GM11168 (cell line): ENCODE data around the gene HIVEP3.

Experiments used
- in situ Hi-C: fragments of 300-500 bp; cut with MboI; formaldehyde crosslinking; loops from one replicate; pipeline ENCODE4 v1.12.0; 2022; ENCODE audit warnings: low sequenced_read_pairs; ENCODE audit not compliant: unreplicated experiment

Gene HIVEP3

GRCh38 chr1:41478118-41478748, 440.5 kb downstream of the HIVEP3 start:
- in situ Hi-C loops, result no loop called here

DNA sequence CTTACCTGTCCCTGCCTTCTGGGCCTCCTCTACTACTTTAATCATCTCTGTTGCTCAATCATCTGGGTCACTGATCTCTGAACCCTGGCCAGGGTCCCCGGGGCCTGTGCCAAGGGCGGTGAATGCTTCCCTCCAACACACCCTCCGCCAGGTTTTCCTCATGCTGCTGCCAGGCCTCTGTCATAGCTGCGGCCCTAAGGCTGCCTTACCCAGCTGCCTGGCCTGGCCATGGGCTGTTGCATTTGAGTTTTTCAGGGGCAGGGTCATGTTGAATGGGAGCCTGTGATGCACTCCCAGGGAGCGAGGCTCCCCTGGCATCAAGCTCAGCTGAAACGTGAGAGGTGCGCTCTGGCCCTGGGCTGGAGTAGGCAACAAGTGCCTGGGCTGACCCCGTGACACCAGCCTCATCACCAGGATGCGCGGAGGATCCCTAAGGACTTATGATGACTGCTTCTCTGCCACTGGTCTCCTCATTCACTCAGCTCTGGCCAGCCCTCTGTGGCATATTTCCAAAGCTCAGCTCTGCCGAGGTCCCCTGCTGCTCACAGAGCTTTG, 441.8 kb downstream of the HIVEP3 start:
- in situ Hi-C loops, result no loop called here

DNA sequence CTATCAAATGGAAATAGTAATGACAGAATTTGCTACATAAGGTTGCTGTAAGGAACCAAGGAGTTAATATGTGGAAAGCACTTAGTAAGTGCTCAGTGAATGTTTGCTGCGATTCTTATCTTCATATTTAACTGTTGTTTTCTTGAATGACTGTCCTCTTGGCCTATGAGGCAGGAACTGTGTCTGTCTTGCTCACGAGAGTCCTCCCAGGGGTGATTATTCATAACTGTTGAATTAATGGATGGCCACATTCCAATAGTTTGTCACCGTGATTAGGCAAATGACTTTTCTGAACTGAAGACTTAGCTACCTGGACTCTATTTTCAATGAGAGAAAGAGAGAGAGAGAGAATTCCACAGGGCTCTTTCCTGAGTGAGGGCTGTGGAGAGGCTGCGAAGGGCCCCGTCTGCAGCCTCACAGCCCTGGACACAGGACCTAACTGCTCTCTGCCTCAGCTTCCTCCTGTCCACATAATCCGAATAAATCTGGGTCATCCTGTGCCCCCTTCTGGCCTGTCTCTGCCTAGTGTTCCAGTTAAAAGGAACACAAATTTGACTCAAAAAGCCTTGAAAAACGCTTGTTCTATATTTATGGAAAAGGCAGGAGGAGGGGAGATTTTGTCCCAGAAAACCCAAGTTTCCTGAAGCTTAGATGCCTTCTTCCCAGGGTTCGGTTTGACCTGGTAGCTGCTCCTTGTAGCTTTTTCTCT, 442.7 kb downstream of the HIVEP3 start:
- in situ Hi-C loops, result no loop called here

DNA sequence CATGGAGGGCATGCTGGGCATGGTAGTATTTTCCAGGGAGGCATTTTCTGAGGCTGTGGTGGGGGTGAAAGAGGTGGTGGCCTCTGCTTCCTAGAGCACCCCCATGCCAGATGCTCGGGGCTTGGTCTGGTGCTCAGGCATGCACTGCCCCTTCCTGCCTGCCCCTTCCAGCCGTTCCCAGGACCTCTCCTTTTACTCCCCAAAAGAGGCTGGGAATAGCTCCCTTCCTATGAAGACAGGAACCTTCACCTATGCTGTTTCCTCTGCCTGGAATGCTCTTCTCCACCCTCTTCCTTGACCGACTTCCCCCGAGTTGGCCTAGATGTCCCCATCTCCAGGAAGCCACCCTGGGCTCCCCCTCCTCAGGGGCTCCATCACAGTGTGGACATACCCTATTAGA, 443.4 kb downstream of the HIVEP3 start:
- in situ Hi-C loops, result no loop called here

DNA sequence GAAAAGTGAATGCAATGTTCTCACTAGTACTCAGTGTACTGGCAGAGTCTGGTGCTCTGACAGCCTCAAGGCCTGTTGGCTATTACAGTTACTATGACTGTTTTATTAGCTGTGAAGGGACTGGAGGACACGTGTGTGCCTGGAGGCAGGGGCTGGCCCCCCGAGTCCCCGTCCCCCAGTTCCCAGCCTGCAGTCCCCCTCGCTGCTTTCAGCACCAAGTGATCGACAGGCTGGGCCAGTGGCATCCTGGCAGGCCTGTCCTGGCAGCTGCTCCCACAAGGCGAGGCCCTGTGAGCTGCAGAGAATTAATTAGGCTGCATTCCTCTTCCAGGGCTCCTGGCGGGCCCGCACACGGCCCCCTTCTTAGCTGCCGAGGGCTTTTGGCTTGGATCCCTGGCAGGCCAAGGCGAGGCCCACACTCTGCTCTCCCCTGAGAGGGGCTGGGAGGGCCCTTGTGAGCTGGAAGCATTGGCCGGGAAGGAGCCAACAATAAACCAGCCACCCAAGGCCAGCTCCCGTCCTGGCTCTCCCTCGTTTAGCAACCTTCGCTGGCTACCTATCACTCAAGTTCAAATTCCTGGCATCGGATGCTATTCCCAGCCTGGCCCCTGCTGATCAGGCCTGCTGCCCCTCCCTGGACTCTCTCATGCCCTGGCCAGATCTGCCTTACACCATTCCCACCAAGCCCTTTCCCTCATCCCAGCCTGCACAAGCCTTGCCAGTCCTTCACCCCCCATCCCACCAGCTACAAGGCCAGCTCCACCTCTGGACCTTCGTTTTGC, 444.0 kb downstream of the HIVEP3 start:
- in situ Hi-C loops, result no loop called here

DNA sequence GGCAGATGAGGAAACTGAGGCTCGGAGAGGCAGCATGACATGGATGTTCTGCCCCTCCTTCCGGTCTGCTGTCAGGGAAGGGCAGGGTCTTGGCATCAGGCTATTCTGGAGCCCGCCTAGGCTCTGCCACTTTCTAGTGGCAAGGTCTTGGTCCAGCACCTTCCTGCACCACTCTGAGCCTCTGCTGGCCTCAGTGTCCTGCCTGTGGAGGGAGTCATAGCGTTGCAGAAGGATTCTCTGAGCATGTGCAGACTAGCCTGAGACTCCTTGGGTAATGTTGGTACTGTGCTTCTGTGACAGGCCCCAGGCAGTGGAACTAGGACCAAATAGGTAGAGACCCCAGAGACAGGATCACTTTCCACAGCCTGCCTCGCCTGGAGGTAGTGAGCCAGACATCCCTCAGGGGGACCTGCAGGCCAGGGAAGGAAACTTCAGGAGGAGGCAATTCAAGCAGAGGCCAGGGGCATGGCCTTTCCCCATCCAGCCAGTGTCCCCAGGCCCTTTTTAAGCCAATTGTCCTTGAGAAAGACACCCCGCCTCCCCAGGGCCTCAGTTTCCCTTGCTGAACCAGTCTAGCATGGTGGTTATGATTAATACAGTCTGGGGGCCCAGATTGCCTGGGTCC, 444.9 kb downstream of the HIVEP3 start:
- in situ Hi-C loops, result no loop called here

DNA sequence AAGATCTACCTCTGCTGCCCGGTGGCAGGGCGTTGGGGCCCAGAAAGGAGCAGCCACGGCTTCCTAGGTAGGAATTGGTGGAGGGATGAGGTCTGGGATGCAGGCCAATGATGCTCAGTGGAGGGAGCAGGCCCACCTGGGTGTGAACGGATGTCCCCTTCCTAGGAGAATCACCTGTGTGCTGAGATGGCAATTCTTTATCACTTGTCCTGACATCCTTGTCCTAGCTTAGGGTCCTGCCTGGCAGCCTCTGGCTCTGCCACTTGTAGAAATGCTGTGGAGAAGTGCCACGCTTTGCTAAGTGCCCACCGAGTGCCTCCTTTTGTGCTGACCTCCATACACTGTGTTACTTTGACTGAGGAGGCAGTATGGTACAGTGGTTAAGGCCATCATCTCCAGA, 447.1 kb downstream of the HIVEP3 start:
- in situ Hi-C loops, result no loop called here

- in situ Hi-C loops, result no loop called here
Measured at GRCh38 chr1:41469706-41470105, 449.0 kb downstream of the HIVEP3 start.

- in situ Hi-C loops, result no loop called here
Measured at GRCh38 chr1:41468122-41468762, 450.5 kb downstream of the HIVEP3 start.

GRCh38 chr1:41467673-41468072, 451.0 kb downstream of the HIVEP3 start:
- in situ Hi-C loops, result no loop called here

GRCh38 chr1:41466146-41466545, 452.6 kb downstream of the HIVEP3 start:
- in situ Hi-C loops, result no loop called here

DNA sequence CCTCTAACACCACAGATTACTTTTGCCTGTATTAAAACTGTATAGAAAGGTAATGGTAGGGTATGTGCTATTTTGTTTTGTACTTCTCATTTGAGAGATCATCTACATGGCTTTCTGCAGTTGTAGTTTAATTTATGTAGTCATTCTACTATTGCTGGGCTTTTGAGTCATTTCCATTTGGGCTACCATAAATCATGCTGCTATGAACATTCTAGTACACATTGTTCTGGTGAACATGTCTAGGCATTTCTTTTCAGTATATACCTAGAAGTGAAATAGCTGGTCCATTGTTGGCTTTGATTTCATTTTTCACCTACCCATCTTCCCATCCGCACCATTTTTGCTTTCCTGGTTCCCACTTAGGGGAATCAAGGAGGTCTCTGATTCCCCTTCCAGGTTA, 453.0 kb downstream of the HIVEP3 start:
- in situ Hi-C loops, result no loop called here

DNA sequence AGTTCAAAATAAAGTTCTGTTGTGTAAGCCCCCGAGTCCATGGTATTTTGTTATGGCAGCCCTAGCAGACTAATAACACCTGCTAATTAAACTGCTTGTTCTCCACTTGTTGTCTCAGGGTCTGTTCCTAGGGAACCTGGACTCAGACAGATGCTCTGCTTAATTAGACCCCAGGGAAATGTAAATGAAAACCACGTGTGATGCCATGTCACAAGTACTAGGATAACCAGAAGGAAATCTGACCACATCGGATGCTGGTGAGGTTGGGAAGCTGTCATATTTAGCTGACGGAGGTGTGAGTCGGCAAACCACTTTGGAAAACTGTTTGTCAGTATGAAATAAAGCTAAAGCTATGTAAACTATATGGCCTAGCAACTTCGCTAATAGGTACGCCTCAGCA, 453.8 kb downstream of the HIVEP3 start:
- in situ Hi-C loops, result no loop called here

- in situ Hi-C loops, result no loop called here
Measured at GRCh38 chr1:41463516-41463915, 455.2 kb downstream of the HIVEP3 start.

- in situ Hi-C loops, result no loop called here
Measured at GRCh38 chr1:41462680-41463004, 456.1 kb downstream of the HIVEP3 start.

- in situ Hi-C loops, result no loop called here
Measured at GRCh38 chr1:41461790-41462679, 456.7 kb downstream of the HIVEP3 start.

- in situ Hi-C loops, result no loop called here
Measured at GRCh38 chr1:41456847-41457540, 461.7 kb downstream of the HIVEP3 start.
